T47D (cell line): ENCODE data around the gene PLPP1.

Source experiments
- DNase-seq, 2 experiments: peaks; one replicate each; pipeline versions ENCODE4 v3.0.0 to v3.0.0-alpha.2; 2011 to 2012; ENCODE audit warnings: low read depth in 1 of 2, low spot score in 1 of 2
- JUND ChIP-seq: IDR thresholded peaks from 2 replicates; pipeline ENCODE4 v1.6.1; 2012; ENCODE audit warnings: low read depth
- in situ Hi-C: cut with HindIII; loops from 2 replicates; pipeline ENCODE4 v1.10.0; 2016; ENCODE audit warnings: low sequenced_read_pairs, low pct_unique_long_range_greater_than_20kb

The PLPP1 gene

DNA sequence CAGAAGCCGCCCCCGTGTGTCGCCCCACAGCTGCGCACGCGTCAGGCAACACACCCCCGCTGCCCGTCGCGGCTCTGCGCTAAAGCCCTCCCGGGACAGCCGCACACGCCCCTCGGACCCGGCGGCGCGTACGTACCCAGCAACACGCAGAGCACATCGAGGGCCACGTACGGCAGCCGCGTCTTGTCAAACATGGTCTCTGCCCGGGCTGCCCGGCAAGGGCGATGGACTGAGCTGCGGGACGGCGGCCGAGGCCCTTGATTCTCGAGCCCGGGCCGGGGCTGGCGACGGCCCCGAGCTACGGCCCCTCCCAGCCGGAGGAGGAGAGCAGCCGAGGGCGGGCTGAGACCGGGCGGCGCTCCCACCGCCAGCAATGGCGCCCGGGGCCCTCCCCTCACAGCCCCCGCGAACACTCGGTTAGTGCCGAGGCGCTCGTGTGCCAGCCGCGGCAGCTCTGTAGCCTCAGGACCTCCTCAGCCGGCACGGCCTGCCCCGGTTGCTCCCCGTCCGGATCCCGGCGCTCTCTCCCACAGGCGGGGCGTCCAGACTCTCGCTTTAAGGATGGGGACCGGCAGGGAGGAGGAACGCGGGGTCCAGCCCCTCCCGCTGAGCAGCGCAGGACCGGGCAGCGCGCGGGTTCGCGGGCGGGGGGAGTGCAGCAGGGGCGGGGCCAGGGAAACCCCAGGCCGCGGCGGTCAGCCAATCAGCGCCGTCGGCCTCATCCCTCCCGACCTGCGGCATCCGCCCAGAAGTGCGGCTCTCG, at the start of gene PLPP1:
PLPP1 (minus strand) TSS at position 529 of the 763 bp plus-strand sequence; CDS start at position 194, 335 bp downstream.
- TF ChIP-seq JUND = no peak
- peak; percentile 94 to 97 for DNase-seq
- in situ Hi-C loops = no loop called here

- DNase-seq = no peak
- in situ Hi-C loops = no loop called here
- TF ChIP-seq JUND = no peak
Observed at GRCh38 chr5:55583578-55583977, 48.8 kb upstream of the PLPP1 start.

- no peak for DNase-seq
- TF ChIP-seq JUND = no peak
- in situ Hi-C loops = no loop called here
Observed at GRCh38 chr5:55582256-55582655, 47.5 kb upstream of the PLPP1 start.

DNA sequence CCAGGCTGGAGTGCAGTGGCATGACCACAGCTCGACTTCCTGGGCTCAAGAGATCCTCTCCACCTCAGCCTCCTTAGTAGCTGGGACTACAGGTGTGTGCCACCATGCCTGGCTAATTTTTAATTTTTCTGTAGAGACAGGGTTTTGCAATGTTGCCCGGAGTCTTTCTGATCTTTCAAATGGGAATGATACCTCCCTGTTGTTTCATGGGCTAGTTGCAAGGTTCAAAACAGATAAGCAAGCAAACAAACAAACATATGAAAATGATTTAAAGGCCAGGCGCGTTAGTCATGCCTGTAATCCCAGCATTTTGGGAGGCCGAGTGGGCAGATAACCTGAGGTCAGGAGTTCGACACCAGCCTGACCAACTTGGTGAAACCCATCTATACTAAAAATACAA, 45.3 kb upstream of the PLPP1 start:
- in situ Hi-C loops = no loop called here
- no peak for TF ChIP-seq JUND
- DNase-seq = no peak

DNA sequence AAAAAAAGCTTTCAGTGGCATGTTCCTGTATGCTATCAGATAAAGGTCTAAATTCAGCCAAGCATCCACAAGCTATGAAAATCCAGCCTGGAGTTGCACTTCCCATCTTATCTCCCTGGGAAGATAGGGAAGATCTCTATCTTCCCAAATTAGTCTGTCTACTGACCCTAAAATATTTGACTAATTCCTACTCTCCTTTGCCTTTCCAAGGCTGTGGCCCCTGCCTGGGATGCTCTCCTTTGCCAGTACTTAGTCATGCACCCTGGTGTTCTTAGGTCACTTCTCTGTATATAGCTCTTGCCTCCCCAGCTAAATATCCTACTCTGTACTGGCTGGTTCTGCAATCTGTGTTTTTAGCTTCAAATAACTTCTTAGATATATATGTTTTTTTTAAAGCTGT, 44.0 kb upstream of the PLPP1 start:
- in situ Hi-C loops = no loop called here

DNA sequence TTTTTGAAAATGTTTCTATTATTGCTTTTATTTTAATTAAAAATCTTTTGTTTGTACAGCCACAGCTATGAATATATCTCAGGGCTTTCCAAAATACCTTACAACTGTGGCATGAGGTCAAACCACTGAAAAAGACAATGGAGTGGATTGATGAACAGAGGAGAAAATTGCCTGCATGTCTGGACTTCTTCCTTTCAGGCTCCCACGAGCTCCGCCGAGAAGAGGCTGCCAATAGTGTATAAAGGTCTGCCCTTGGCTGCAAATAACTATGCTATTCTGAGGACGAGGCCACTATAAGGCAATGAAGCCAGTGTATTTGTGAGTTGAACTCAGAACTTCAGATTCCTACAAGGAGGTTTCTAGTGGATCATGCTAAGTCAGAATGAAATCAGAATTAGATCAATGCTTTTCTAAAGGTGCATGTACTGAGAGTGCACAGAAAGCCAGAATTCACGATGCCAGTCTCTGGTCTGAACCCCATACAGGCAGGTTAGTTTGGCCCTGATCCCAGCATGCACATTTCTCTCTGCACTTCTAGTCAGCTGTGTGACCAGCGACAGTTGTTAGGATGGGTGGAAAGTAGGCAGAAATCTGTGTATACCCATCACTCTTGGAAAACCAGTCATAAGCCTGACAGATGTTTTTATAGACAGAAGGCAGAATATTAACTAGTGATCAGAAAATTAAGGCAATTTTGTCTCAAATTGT, 42.7 kb upstream of the PLPP1 start:
- in situ Hi-C loops = no loop called here
- DNase-seq = no peak
- no peak for TF ChIP-seq JUND

More for the DNA sequence above, 44.0 kb upstream of the PLPP1 start:
- TF ChIP-seq JUND = no peak
- DNase-seq = no peak

DNA sequence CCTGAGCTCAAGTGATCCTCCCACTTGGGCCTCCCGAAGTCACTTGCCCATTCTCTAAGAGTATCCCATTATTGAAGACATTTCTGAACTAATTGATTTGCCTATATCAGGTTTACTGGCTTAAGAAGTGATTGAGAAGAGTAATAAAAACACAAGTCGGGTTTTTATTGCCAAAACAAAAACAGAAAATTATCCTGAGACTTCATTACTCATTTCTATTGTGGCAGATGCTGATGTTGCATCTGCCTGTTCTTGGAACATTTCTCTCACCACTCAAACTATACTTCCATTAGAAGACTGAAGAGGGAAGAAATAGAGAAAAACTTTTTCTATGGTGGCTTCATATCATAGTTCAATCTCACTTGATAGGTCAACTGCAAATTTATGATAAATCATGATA, 41.9 kb upstream of the PLPP1 start:
- in situ Hi-C loops = no loop called here
- TF ChIP-seq JUND = no peak
- no peak for DNase-seq

DNA sequence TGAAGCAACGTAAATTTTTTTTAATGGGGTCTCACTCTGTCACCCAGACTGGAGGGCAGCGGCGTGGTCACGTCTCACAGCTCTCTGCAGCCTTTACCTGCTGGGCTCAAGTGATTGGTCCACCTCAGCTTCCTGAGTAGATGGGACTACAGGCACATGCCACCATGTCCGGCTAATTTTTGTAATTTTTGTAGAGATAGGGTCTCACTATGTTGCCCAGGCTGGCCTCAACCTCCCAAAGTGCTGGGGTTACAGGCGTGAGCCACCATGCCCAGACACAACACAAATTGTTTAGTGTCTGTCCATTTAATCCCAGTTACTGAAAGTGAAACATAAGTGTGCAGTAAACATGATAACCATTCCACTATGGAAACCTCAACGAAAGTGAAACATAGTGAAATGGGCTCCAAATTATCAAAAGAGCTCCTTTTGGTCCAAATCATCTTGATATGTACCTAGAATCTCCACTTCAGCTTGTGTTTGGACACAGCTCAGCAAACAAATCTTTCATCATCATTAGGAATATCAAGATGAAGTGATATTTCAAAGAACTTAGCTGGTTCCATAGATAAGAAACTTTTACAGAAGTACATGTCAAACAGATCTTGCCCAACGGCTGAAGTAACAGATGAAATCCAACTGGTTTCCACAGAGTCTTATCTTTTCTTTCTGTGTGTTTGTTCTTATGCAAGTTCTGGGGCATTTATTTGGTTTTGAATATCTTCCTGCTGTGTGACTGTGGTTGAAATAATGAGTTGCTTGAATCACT, 41.2 kb upstream of the PLPP1 start:
- TF ChIP-seq JUND = no peak
- DNase-seq = no peak
- in situ Hi-C loops = no loop called here

DNA sequence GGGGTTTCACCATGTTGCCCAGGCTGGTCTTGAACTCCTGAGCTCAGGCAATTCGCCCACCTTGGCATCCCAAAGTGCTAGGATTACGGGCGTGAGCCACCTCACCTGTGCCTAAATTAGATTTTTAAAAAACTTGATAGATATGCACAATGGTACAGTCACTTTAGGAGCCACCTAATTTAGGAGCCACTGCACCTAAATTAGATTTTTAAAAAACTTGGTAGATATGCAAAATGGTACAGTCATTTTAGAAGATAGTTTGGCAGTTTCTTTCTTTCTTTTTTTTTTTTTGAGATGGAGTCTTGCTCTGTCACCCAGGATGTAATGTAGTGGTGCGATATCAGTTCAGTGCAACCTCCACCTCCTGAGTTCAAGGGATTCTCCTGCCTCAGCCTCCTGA, 37.8 kb upstream of the PLPP1 start:
- DNase-seq = no peak
- in situ Hi-C loops = no loop called here
- no peak for TF ChIP-seq JUND

GRCh38 chr5:55572020-55572419, 37.3 kb upstream of the PLPP1 start:
- DNase-seq = peak in 1 of 2 experiments; percentile 18
- no peak for TF ChIP-seq JUND
- in situ Hi-C loops = no loop called here

GRCh38 chr5:55570570-55570969, 35.8 kb upstream of the PLPP1 start:
- DNase-seq = no peak
- in situ Hi-C loops = no loop called here
- no peak for TF ChIP-seq JUND

DNA sequence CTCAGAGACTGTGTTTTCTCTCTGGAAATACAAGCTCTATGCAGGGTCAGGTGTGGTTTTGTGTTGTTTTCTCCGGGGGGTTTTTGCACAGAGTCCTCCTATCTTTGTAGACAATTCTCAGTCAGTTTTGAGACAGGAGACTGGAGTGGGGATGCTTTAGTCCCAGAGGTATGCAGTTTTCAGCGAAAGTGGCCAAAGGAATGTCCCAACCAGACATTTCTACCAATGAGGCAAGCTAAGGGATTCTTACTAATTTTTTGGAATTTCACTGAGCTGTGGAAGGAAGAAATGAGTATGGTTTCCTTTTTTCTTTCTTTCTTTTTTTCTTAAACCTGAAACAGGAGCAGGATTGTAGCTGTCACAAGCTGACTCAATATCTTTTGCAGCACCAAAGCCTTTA, 35.3 kb upstream of the PLPP1 start:
- TF ChIP-seq JUND = no peak
- in situ Hi-C loops = no loop called here
- DNase-seq = no peak

GRCh38 chr5:55569513-55569865, 34.7 kb upstream of the PLPP1 start:
- in situ Hi-C loops = no loop called here
- TF ChIP-seq JUND = no peak
- DNase-seq = no peak
